GDM1 (cell line): Measurements from ENCODE around the gene LRRFIP2.
"Not testable (repeated sequence)": the region's sequence is repeated elsewhere in the genome, so short reads cannot be mapped to it uniquely, and the experiment has no call there.

ENCODE experiments used
- DNase-seq: peaks from one replicate; lab custom pipeline; 2025; lab: John Stamatoyannopoulos, UW

Gene LRRFIP2

DNA sequence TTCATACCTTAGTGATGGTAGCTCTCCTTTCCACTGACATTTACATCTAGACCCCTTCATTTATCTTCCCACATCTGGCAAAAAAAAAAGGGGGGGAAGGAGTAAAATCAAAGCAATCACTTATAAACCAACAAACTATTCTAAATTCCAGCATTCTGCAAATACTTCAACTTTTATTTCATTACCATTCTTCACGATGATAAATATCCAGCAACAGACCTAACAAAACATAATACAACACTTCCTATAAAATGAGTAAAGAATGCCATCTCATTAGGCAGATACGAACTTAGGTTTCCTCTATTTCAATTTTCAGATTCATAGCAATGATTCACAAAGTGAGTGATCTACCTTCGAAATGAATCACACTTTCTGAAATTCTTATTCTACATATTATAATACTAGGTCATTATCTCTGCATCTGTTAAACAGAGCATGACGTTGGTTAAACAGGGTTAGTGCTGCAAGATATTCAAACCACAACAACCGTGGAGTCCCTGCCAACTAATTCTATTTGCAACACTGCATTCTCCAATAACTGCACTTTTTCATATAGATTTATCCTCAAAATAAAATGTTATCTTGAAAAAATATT lies at the start of gene LRRFIP2:
Gene LRRFIP2 (minus strand): TSS at position 51 of the 595 bp plus-strand sequence. CDS start 25,599 bp downstream, outside the sequence.
- no peak for DNase-seq

- DNase-seq = no peak
Observed at GRCh38 chr3:37223576-37223975, 49.2 kb upstream of the LRRFIP2 start.

DNA sequence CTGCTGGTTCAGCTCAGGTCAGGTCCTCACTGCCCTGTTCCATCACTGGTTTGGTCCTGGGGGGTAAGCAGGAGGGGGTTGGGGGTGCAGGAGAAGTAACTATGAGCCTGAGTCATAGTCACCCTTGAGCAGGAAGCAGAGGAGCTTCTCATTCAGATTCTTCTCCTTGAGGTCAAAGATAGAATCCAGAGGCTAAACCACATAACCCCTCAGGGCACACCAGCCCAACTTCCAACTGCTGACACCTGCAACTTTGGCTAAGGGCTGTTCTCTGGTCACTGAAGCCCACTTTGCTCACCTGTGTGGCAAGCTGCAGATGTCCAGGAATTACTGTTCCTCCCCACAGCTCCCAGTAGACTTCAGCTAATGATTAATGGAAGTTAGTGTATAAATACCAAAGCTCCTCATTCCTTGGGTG lies 48.8 kb upstream of the LRRFIP2 start:
- no peak for DNase-seq

- DNase-seq = not testable (repeated sequence)
Observed at GRCh38 chr3:37222542-37222941, 48.2 kb upstream of the LRRFIP2 start.

DNA sequence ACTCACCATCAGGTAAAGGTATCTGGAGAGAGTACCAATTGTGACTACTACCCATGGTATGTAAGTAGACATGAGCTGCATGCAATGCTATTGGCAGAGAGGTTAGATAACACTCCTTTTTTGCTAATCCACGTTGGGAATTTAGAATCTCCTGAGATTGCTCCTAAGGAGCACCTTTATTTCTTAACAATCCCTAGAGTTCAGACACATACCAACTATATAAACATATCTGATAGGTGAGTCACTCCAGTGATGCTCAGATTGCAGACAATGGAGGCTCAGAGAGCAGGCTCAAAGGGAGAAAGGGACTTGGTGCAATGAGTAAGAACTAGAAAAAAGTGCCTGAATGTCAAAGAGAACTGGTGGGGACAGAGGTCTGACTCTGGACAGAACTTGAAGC lies 47.0 kb upstream of the LRRFIP2 start:
- DNase-seq = no peak

- no peak for DNase-seq
Observed at GRCh38 chr3:37219266-37219665, 44.9 kb upstream of the LRRFIP2 start.

- DNase-seq = no peak
Observed at GRCh38 chr3:37218206-37218605, 43.8 kb upstream of the LRRFIP2 start.

GRCh38 chr3:37217098-37217849 lies 42.9 kb upstream of the LRRFIP2 start:
- no peak for DNase-seq

DNA sequence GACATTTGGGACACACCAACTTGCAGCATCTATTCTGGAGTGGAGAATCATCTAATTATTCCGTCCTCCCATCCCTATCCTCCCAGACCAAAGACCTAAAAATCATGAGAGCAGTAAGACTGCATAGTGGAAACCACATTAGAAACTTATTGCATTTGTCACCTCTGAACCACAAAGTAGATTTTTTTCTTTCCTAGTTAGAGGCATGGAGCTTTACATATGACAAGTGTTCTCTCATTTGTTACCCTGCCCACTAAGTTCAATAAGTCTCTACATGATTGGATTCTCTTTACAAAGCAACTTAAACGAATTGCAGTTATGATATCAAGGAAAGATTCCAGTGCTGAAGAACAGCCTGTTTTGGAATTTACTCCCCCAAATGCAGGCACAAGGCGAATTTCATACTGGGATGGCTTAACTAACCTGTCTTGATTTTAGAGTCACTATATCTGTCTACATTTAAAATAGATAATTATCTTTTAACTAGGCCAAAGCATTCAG lies 42.3 kb upstream of the LRRFIP2 start:
- DNase-seq = no peak

DNA sequence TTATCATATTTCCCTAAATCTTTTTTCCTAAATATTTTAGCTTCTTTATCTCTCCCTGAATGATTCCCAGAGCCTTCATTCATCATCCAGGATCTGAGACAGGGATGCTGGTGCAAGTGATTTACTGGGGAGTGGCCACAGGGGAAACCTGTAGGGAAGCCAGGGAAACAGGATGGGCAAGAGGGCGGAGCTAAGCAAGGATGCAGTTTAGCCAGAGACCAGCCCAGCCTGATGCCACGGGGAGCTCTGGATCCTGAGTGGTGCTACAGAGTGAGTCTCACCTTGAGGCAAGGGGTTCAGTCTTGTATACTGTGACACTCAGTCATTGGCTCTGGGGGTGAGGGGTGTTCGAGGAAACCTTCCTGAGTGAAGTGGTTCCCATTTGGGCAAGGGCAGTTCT lies 39.7 kb upstream of the LRRFIP2 start:
- DNase-seq = no peak

DNA sequence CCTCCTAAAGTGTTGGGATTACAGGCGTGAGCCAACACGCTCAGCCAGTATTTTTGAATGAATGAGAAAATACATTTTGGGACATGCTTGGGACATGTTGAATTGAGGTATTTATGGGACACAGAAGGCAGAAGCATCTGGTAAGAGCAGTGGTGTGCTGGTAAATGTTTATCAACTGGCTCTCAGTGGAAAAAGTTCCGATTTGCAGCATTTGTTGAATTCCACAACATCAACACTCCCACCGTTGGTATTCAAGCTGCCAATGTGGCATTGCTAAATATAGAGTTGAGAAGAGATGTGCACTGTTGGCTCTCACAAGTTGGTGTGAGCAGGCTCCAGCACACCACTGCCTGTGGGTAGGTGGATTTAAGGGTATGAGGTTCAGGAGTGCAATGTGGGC lies 35.8 kb upstream of the LRRFIP2 start:
- no peak for DNase-seq

GRCh38 chr3:37208576-37208975 lies 34.2 kb upstream of the LRRFIP2 start:
- DNase-seq = not testable (repeated sequence)

DNA sequence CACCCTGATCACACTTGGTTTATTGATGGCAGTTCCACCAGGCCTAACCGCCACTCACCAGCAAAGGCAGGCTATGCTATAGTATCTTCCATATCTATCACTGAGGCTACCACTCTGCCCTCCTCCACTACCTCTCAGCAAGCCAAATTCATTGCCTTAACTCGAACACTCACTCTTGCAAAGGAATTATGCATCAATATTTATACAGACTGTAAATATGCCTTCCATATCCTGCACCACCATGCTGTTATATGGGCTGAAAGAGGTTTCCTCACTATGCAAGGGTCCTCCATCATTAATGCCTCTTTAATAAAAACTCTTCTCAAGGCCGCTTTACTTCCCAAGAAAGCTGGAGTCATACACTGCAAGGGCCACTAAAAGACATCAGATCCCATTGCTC lies 33.6 kb upstream of the LRRFIP2 start:
- not testable (repeated sequence) for DNase-seq

GRCh38 chr3:37206041-37206440 lies 31.7 kb upstream of the LRRFIP2 start:
- DNase-seq = not testable (repeated sequence)

DNA sequence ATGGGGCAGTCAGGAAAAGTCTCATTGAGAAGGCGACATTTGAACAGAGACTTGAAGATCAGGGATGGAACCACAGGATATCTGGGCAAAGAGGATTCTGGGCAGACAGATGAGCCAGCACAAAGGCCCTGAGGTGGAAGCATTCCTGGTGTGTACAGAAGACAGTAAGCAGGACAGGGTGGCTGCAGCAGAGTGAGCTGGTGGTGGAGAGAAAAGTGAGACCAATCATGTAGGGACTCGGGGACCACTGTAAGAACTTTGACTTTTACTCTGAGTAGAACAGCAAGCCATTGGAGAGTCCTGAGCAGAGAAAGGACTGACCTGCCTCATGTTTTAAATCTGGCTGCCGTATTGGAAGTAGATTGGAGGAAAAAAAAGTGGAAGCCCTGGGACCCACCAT lies 29.9 kb upstream of the LRRFIP2 start:
- DNase-seq = no peak

DNA sequence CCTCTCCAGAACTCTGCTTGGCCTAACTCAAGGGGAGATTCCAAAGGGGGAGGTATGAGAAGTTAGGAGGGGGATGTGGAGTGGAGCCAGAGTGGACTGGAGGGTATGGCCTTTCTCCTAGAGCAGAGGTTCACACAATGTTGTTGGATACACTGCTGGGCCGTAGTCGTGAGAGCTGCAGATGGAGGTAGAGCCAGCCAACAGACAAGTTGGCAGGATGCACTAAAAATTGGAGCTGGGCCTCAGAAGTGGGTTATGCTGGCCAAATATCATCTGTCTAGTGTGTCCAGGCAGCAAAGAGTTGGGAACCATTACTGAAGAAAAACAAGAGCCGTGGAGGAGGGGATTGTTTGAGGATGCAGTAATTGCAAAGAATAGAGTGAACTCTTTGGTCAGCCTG lies 27.7 kb upstream of the LRRFIP2 start:
- no peak for DNase-seq

- DNase-seq = no peak
Observed at GRCh38 chr3:37200141-37200540, 25.8 kb upstream of the LRRFIP2 start.

DNA sequence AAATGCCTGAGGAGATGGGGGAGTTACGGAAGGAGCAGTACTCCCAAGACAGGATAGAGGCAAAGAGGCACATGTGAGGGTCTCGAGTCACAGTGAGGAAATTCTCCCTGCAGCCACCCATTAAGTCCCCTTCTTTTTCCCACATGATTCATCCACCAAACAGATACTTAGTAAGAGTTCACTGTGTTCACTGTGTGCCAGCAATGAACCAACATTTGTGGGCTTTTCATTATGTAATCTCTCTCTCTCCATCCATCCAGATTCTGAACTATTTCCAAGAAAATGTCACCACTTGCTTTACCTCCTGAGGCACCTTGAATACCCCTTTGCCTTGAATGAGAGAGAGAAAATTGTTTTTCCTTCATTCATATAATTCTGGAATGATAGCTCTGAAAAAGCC lies 24.6 kb upstream of the LRRFIP2 start:
- DNase-seq = no peak

DNA sequence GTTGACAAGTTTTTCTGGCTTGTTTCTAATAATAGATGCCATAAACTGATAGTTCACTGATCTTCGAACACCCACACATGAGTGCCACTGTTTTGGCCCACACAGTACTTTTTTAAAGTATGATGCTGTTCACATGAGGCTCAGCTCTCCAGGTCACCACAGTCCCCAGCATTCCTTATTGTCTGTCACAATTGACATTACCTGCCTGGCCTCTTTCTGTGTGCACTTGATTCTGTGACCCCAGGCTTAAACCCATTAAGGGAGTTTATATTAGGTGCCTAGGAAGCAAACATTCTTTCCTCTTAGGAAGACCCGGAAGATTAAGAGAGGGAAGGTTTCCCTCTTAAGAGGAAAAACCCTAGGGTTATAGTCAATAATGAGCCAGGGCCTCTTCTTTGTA lies 24.2 kb upstream of the LRRFIP2 start:
- no peak for DNase-seq

GRCh38 chr3:37197810-37198371 lies 23.5 kb upstream of the LRRFIP2 start:
- no peak for DNase-seq

GRCh38 chr3:37194533-37194932 lies 20.2 kb upstream of the LRRFIP2 start:
- no peak for DNase-seq

DNA sequence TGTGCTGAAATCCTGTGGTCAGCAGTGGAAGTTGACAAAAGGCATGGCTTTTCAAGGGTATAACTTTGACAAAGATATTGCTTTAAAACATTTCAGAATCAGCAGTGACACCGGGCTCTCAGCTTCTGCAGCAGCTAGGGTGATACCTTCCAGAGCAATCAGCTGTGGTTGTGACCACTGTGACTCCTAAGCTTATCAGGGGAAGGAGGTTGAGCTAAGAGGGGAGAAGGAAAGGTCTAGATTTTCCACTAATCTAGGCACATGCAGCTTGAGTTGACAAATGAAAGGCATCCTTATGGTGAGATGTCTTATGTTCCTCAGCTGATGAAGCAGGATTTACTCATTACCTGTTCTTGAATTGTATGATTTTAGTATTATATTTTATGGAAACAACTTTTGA lies 16.3 kb upstream of the LRRFIP2 start:
- DNase-seq = no peak

- DNase-seq = no peak
Observed at GRCh38 chr3:37189109-37189508, 14.7 kb upstream of the LRRFIP2 start.
